ENCODE measurements around the gene RGS16. TPM values are rescaled to one million over a fixed set of nuclear protein-coding genes. Genes with fewer than 3 reads are reported as not detected.

RGS16 gene
- total and polyA plus RNA-seq, 2 experiments from 2014 or later: 0.11 to 0.41 TPM

DNA sequence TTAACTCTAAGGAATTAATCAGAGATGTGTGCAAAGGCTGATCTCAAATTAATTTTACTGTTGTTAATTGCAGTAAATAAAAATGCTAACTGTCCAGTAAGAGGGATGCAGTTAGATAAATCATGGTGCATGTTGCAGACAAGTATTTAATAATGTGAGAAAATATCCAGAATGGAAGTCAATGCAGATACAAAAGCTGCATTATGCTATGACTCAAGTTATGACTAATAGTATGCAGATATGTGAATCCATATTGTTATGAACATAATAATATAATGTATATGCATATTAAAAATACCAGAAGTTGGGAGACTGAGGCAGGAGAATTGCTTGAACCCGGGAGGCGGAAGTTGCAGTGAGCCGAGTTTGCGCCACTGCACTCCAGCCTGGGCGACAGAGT, 36.6 kb downstream of the RGS16 start:
- Histone ChIP-seq H3K4me2 (ENCODE audit: unreplicated experiment) (no peak overlapping the region), H3K79me2 (ENCODE audit: insufficient read depth) (no peaks in the 10 kb centered on the region), H3K9ac (no peak overlapping the region), H3K27me3 (replicated peaks; ENCODE audit: insufficient read depth) (no peaks in the 10 kb centered on the region), H3F3A (ENCODE audit: insufficient read depth) (no peaks in the 10 kb centered on the region), H3K27ac (no peak overlapping the region), H3K36me3 (ENCODE audit: low read depth) (no peaks in the 10 kb centered on the region), H4K20me1 (ENCODE audit: insufficient read depth) (no peaks in the 10 kb centered on the region), H3K4me1 (ENCODE audit: insufficient read depth) (no peaks in the 10 kb centered on the region), H2AFZ (no peak overlapping the region), H3K4me3 (no peak overlapping the region), H3K9me2 (ENCODE audit: insufficient read depth) (no peaks in the 10 kb centered on the region; the same call in 1 of the 2 replicates), H3K9me3 (ENCODE audit: low read depth) (no peaks in the 10 kb centered on the region)
- in situ Hi-C loops (cut with MboI): no loop called here
- no peak for TF ChIP-seq EZH2 (IDR thresholded peaks at IDR 0.05; ENCODE audit: insufficient read depth, poor library complexity, severe bottlenecking)
- no peak for TF ChIP-seq EZH2phosphoT487 (IDR thresholded peaks at IDR 0.05; ENCODE audit: insufficient read depth, low read depth)
- no peak for DNase-seq
- WGBS, 2 experiments (ENCODE audit: low coverage in 1 of 2, low lambda C conversion rate in 2 of 2, missing lambda C conversion rate in 2 of 2): 85 to 86% methylated on average over 5 of the region's 5 CpGs

DNA sequence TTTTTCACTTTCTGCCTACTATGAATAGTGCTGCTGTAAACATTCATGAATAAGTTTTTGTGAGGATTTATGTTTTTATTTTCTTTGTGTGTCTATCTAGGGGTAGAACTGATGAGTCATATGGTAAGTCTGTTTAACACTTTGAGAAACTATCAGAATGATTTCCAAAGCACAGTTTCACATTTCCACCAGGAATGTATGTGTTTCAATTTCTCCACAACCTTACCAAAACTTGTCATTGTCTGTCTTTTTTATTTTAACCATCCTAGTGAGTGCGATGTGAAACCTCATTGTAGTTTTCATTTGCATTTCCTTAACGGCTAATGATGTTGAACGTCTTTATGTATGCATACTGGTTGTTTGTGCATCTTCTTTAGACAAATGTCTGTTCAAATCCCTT, 38.7 kb downstream of the RGS16 start:
- WGBS, 2 experiments (ENCODE audit: low coverage in 1 of 2, low lambda C conversion rate in 2 of 2, missing lambda C conversion rate in 2 of 2): 62 to 68% methylated on average over 3 of the region's 3 CpGs

GRCh38 chr1:182564406-182565004, 39.7 kb downstream of the RGS16 start:
- Histone ChIP-seq H3K9me2 (ENCODE audit: insufficient read depth) (no peaks in the 10 kb centered on the region), H3K79me2 (ENCODE audit: insufficient read depth) (no peaks in the 10 kb centered on the region), H3K4me3 (no peak overlapping the region), H3F3A (ENCODE audit: insufficient read depth) (no peaks in the 10 kb centered on the region), H3K27me3 (replicated peaks; ENCODE audit: insufficient read depth) (no peaks in the 10 kb centered on the region), H2AFZ (no peak overlapping the region), H3K9me3 (ENCODE audit: low read depth) (no peaks in the 10 kb centered on the region), H3K4me2 (ENCODE audit: unreplicated experiment) (no peak overlapping the region), H3K27ac (no peak overlapping the region), H3K9ac (no peak overlapping the region), H3K36me3 (ENCODE audit: low read depth) (no peaks in the 10 kb centered on the region), H3K4me1 (ENCODE audit: insufficient read depth) (no peaks in the 10 kb centered on the region), H4K20me1 (ENCODE audit: insufficient read depth) (no peaks in the 10 kb centered on the region)
- DNase-seq: no peak
- WGBS, 2 experiments (ENCODE audit: low coverage in 1 of 2, low lambda C conversion rate in 2 of 2, missing lambda C conversion rate in 2 of 2): 38 to 43% methylated on average over 2 of the region's 2 CpGs
- TF ChIP-seq EZH2 (IDR thresholded peaks at IDR 0.05; ENCODE audit: insufficient read depth, poor library complexity, severe bottlenecking) (no peak), EZH2phosphoT487 (IDR thresholded peaks at IDR 0.05; ENCODE audit: insufficient read depth, low read depth) (no peak)
- in situ Hi-C loops (cut with MboI): no loop called here

More for the DNA sequence above, 38.7 kb downstream of the RGS16 start:
- Histone ChIP-seq H3K4me1 (ENCODE audit: insufficient read depth) (no peaks in the 10 kb centered on the region), H3K4me3 (no peak overlapping the region), H3K27me3 (replicated peaks; ENCODE audit: insufficient read depth) (no peaks in the 10 kb centered on the region), H3K9me3 (ENCODE audit: low read depth) (no peaks in the 10 kb centered on the region), H3K4me2 (ENCODE audit: unreplicated experiment) (no peak overlapping the region), H3K9ac (no peak overlapping the region), H4K20me1 (ENCODE audit: insufficient read depth) (no peaks in the 10 kb centered on the region), H3K9me2 (ENCODE audit: insufficient read depth) (no peaks in the 10 kb centered on the region), H3F3A (ENCODE audit: insufficient read depth) (no peaks in the 10 kb centered on the region), H2AFZ (no peak overlapping the region), H3K27ac (no peak overlapping the region), H3K79me2 (ENCODE audit: insufficient read depth) (no peaks in the 10 kb centered on the region), H3K36me3 (ENCODE audit: low read depth) (no peaks in the 10 kb centered on the region)
- DNase-seq: no peak
- TF ChIP-seq EZH2 (IDR thresholded peaks at IDR 0.05; ENCODE audit: insufficient read depth, poor library complexity, severe bottlenecking): no peak
- in situ Hi-C loops (cut with MboI): no loop called here

DNA sequence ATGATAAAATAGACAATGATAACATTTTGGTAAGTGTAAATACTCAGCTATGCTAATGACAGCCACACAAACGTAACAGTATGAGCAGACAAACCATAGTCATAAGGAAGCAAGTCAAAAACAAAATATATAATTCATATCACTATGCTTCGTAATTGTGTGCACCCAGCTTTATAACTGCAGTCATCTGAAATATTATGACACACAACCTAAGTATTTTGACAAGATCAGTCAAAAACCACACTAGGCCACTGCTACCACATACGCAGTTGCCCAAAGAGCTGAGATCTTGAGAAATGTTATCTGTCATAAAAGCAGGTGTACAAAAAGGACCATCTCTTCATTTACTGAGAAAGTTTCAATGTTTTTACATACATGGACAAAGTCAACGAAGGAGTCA, 41.1 kb downstream of the RGS16 start:
- H3K27me3 ChIP-seq (replicated peaks; ENCODE audit: insufficient read depth): no peaks in the 10 kb centered on the region
- in situ Hi-C loops (cut with MboI): no loop called here
- no peak overlapping the region for H3K4me3 ChIP-seq
- no peaks in the 10 kb centered on the region for H3K9me2 ChIP-seq (ENCODE audit: insufficient read depth)
- no peak for DNase-seq
- no peaks in the 10 kb centered on the region for H3F3A ChIP-seq (ENCODE audit: insufficient read depth)
- no peaks in the 10 kb centered on the region for H4K20me1 ChIP-seq (ENCODE audit: insufficient read depth)
- no peaks in the 10 kb centered on the region for H3K36me3 ChIP-seq (ENCODE audit: low read depth)
- no peak overlapping the region for H3K27ac ChIP-seq
- no peaks in the 10 kb centered on the region for H3K4me1 ChIP-seq (ENCODE audit: insufficient read depth)
- H3K9me3 ChIP-seq (ENCODE audit: low read depth): no peaks in the 10 kb centered on the region
- no peaks in the 10 kb centered on the region for H3K79me2 ChIP-seq (ENCODE audit: insufficient read depth)
- no peak overlapping the region for H3K4me2 ChIP-seq (ENCODE audit: unreplicated experiment)
- WGBS, 2 experiments (ENCODE audit: low coverage in 1 of 2, low lambda C conversion rate in 2 of 2, missing lambda C conversion rate in 2 of 2): 68 to 77% methylated on average over 4 of the region's 4 CpGs
- H3K9ac ChIP-seq: no peak overlapping the region
- no peak overlapping the region for H2AFZ ChIP-seq
- TF ChIP-seq EZH2phosphoT487 (IDR thresholded peaks at IDR 0.05; ENCODE audit: insufficient read depth, low read depth) (no peak), EZH2 (IDR thresholded peaks at IDR 0.05; ENCODE audit: insufficient read depth, poor library complexity, severe bottlenecking) (no peak)

- no peaks in the 10 kb centered on the region for H3F3A ChIP-seq (ENCODE audit: insufficient read depth)
- WGBS, 2 experiments (ENCODE audit: low coverage in 1 of 2, low lambda C conversion rate in 2 of 2, missing lambda C conversion rate in 2 of 2): 29 to 31% methylated on average over 4 of the region's 4 CpGs
- no peak overlapping the region for H2AFZ ChIP-seq
- in situ Hi-C loops (cut with MboI): no loop called here
- H3K4me2 ChIP-seq (ENCODE audit: unreplicated experiment): no peak overlapping the region
- H3K9ac ChIP-seq: no peak overlapping the region
- H3K9me2 ChIP-seq (ENCODE audit: insufficient read depth): no peaks in the 10 kb centered on the region
- no peaks in the 10 kb centered on the region for H3K36me3 ChIP-seq (ENCODE audit: low read depth)
- no peaks in the 10 kb centered on the region for H3K27me3 ChIP-seq (replicated peaks; ENCODE audit: insufficient read depth)
- no peaks in the 10 kb centered on the region for H4K20me1 ChIP-seq (ENCODE audit: insufficient read depth)
- H3K27ac ChIP-seq: no peak overlapping the region
- no peak overlapping the region for H3K4me3 ChIP-seq
- no peaks in the 10 kb centered on the region for H3K9me3 ChIP-seq (ENCODE audit: low read depth)
- TF ChIP-seq EZH2phosphoT487 (IDR thresholded peaks at IDR 0.05; ENCODE audit: insufficient read depth, low read depth): no peak
- TF ChIP-seq EZH2 (IDR thresholded peaks at IDR 0.05; ENCODE audit: insufficient read depth, poor library complexity, severe bottlenecking): no peak
- peak; percentile 9 for DNase-seq
- H3K4me1 ChIP-seq (ENCODE audit: insufficient read depth): no peaks in the 10 kb centered on the region
- no peaks in the 10 kb centered on the region for H3K79me2 ChIP-seq (ENCODE audit: insufficient read depth)
These were observed 42.7 kb downstream of the RGS16 start for GRCh38 chr1:182561456-182561855.
